GM21381 (cell line): ENCODE results near the gene IFIT2.

Experiments
- ATAC-seq: cut with Tn5 transposase; IDR thresholded peaks from one replicate; pipeline ENCODE4 v1.9.1; 2021; ENCODE audit warnings: mild to moderate bottlenecking, moderate library complexity; ENCODE audit not compliant: unreplicated experiment

Gene IFIT2

GRCh38 chr10:89337484-89337883 is 35.6 kb downstream of the IFIT2 start:
- no peak for ATAC-seq

DNA sequence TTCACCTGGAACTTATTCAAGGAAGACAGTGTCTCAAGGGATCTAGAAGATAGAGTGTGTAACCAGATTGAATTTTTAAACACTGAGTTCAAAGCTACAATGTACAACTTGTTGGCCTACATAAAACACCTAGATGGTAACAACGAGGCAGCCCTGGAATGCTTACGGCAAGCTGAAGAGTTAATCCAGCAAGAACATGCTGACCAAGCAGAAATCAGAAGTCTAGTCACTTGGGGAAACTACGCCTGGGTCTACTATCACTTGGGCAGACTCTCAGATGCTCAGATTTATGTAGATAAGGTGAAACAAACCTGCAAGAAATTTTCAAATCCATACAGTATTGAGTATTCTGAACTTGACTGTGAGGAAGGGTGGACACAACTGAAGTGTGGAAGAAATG is 36.9 kb downstream of the IFIT2 start:
- ATAC-seq, result no peak

GRCh38 chr10:89339875-89340274 is 38.0 kb downstream of the IFIT2 start:
- no peak for ATAC-seq

DNA sequence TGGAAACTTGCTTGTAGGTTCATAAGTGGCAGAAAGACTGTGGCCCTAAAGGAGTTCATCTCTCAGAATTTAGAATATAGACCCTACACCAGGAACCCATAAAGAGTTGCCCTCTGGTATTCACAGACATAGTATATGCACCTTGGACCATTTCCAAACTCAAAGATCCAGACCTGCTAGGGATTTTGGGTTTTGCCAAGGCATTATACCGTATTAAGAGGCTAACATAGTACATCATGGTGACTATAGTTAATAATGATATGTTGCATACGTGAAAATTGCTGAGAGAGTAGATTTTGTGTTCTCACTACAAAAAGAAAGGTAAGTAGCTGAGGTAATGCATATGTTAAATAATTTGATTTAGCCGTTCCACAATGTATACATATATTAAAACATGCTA is 39.8 kb downstream of the IFIT2 start:
- ATAC-seq, result no peak

- ATAC-seq, result no peak
Measured at GRCh38 chr10:89342206-89342958, 40.5 kb downstream of the IFIT2 start.

- ATAC-seq, result no peak
Measured at GRCh38 chr10:89343089-89343767, 41.4 kb downstream of the IFIT2 start.

GRCh38 chr10:89344156-89344555 is 42.3 kb downstream of the IFIT2 start:
- no peak for ATAC-seq

DNA sequence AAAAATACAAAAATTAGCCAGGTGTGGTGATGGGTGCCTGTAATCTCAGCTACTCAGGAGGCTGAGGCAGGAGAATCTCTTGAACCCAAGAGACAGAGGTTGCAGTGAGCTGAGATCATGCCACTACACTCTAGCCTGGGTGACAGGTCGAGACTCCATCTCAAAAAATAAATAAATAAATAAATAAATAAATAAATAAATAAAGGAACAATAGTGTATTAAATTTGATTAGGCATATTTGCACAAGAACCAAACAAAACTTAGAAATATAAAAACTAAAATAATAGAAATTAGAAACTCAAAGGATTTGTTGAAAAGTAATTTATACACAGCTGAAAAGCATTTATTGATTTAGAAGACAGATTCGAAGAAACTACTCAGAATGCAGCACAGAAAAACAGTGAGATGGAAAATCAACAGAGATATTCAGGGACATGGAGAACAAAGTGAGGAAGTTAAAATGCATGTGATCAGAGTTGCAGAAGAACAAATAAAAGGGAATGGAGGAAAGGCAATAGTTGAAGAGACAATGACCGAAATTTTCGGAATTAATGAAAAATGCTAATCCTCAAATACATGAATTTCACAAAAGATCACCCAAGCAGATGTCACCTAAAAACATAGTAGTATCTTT is 43.6 kb downstream of the IFIT2 start:
- ATAC-seq, result no peak

- ATAC-seq, result no peak
Measured at GRCh38 chr10:89346405-89347254, 44.8 kb downstream of the IFIT2 start.

- ATAC-seq, result no peak
Measured at GRCh38 chr10:89347701-89348457, 46.0 kb downstream of the IFIT2 start.

DNA sequence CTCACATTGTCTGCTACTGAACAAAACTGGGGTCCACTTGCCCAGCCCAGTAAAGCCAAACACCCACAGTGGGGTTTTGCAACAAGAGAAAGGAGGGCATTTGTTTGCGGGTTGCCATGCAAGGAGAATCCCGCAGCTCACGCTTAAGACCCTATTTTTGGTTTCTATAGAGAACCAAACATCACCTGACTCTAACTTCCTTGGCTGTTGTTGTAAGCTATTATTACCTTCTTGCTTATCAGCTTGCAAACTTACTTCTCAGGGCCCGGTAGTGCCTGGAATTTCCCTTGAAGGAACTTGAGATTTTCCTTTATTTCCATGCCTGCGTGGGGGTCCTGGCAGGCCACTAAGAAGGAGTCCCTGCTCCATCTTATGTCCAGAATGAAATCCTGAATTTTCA is 46.6 kb downstream of the IFIT2 start:
- no peak for ATAC-seq

DNA sequence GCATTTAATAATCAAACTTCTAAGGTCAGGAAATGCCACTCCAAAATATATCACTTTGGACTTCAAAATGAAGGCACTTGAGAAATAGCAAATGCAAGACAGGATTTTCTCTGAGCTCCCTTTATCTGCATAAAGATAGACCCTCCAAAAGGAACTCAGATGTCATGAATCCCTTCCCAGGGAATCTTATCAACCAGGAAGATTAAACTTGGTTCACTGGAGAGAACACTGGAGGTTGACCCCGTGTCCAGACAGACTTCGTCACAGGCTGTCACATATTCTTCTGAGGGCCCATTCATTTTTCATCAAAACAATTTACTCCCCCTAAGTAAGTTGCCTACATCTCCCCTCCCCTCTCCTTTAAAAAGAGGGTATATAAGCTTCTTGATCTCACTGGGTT is 47.1 kb downstream of the IFIT2 start:
- ATAC-seq, result no peak

DNA sequence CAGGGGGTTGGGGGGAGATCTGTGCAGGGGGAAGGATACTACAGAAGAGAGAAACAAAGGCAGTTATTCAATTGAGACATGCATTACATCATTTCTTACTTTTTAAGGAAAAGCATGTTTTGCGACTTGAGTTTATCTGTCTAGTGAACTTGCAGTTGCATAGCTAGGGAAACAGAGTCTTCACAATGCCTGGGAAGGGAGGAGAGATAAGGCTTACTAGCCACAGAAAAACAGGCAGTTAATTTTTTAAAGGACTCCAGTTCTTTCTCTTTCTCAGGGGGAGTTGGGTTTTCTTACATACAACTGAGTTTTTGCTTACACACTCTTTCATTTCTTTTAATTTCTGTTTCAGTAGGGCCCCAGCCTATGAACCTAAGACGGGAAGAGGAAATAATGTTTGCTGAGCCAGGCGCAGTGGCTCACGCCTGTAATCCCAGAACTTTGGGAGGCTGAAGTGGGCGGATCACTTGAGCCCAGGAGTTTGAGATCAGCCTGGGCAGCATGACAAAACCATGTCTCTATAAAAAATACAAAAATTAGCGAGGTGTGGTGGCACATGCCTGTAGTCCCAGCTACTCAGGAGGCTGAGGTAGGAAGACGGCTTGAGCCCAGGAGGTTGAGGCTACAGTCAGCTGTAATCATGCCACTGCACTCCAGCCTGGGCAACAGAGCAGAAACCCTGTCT is 48.9 kb downstream of the IFIT2 start:
- ATAC-seq, result peak; percentile 35

DNA sequence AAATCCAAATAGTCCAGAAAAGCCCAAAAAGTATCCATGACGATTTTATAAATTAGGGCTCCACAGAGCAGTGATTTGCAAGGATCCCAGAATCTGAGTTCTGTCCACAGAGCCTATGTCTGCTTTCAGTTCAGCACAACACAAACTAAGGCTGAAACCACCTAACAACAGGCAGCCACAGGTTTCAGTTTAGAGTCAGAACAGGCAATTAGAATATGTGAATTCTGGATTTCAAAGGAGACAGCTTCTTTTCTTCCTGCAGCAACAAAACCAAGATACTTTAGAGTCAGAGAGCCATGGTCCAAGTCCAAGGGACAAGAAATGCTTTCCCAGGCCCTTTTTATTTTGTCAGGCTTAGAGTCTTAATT is 49.5 kb downstream of the IFIT2 start:
- ATAC-seq, result peak; percentile 81

DNA sequence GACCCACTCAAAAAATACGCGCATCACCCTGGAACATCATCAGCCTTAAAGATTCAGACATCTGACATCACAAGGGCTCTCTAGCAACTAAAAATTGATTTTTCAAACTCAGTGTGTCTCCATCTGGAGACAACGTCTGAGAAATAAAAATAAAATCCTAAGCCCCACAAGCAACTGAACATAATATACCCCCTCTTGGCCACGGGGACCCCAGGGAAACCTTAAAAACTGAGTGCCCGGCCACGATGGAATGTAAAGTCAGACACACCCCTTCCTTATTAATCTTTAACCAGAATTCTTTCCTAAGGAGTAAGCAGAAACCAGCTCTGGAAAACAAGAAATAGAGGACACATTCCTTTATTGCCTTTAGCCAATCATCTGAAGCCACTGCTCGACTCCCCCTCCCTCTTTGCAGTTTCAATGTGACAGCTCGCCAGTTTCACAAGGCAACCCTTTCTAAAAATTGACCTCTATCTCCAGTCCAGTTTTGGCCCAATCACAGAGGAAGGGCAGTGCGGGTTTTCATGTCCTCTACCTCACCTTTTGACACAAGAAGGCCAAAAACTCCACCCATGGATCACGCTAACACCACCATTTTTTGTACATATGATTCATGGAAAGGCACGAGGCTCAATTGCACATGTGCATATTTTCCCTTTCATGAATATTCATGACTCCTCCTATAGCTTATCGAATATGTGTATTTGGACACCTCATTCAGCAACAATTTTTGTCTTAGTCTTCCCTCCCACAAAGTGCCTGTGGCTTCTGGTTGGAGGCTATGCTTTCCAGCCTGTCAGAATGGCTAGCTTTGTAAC is 50.1 kb downstream of the IFIT2 start:
- ATAC-seq, result peak; percentile 48

GRCh38 chr10:89352802-89353201 is 51.0 kb downstream of the IFIT2 start:
- no peak for ATAC-seq

GRCh38 chr10:89355394-89355931 is 53.6 kb downstream of the IFIT2 start:
- no peak for ATAC-seq

DNA sequence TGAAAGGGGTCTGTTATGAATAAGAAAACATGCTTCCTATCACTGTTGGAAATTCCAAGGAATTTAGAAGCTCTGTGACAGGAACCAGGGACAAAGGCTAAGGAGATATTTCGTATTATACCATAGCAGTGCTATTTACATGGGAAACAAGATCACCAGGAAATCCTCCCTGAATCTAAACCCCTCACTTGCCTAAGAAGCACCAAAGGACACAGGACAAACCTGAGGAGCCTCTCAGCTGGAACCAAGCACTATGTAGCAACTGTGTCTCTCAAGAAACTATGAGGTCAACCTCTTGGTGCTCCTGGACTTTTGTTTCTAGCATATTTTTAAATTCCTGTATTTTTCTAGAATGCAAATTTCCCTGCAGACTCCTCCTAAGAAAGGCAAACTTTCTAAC is 55.2 kb downstream of the IFIT2 start:
- ATAC-seq, result no peak

GRCh38 chr10:89357975-89358374 is 56.1 kb downstream of the IFIT2 start:
- no peak for ATAC-seq
